ENCODE results near the gene HK1.

HK1 gene

DNA sequence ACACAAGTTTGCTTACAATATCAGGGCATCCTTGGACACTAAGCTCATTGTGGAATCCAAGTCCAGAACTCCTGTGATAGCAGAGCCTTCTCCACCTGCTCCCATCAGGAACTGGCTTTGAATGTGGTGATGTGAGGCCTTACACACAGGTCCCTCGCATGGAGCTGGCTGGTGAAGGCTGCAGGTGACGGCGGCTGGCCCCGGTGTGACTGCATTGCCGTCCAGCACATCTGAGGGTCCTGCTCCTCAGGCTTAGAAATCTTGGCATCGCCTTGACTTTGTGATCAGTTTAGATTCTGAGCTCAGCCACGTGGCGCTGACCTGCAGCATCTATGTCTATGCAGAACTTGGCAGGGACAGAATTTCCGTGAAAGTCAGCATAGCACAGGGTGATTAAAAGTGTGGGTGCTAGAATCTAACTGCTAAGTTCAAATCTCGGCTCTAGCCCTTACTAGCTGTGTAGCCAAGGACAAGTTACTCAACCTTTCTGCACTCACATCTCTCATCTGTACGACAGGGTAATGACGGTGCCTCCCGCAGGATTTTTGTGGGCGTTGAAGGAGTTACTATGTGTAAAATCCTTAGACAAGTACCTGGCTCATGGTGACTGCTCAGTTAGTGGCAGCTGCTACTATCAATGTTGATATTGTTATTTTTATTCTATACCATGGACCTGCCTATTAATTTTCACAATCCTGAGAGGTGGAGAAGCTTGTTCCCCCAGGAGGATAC is 31.5 kb upstream of the HK1 start:
- H4K20me1 ChIP-seq (ENCODE audit: insufficient read depth, low read length): no peaks in the 10 kb centered on the region
- H3K4me3 ChIP-seq (ENCODE audit: low read depth in 1 of 2, low read length in 2 of 2): no peak overlapping the region
- no peak overlapping the region for H2AFZ ChIP-seq (ENCODE audit: low read depth, low read length)
- H3K4me2 ChIP-seq (ENCODE audit: insufficient read depth, low read length): no peak overlapping the region
- no peaks in the 10 kb centered on the region for H3K36me3 ChIP-seq (ENCODE audit: insufficient read depth, low read length)
- no peak overlapping the region for H3K27ac ChIP-seq (ENCODE audit: low read length)
- no peaks in the 10 kb centered on the region for H3K79me2 ChIP-seq (ENCODE audit: insufficient read depth, low read length)
- ATAC-seq (ENCODE audit: insufficient read depth, low read depth) (no peak), DNase-seq (no peak)
- H3K9me3 ChIP-seq (ENCODE audit: insufficient read depth, low read length, severe bottlenecking): no peaks in the 10 kb centered on the region
- no peak overlapping the region for H3K9ac ChIP-seq (ENCODE audit: low read depth, low read length)
- H3K27me3 ChIP-seq (ENCODE audit: insufficient read depth, low read length, poor library complexity): no peaks in the 10 kb centered on the region
- no peaks in the 10 kb centered on the region for H3K4me1 ChIP-seq (ENCODE audit: insufficient read depth, low read length)
- TF ChIP-seq, protein P1, sequence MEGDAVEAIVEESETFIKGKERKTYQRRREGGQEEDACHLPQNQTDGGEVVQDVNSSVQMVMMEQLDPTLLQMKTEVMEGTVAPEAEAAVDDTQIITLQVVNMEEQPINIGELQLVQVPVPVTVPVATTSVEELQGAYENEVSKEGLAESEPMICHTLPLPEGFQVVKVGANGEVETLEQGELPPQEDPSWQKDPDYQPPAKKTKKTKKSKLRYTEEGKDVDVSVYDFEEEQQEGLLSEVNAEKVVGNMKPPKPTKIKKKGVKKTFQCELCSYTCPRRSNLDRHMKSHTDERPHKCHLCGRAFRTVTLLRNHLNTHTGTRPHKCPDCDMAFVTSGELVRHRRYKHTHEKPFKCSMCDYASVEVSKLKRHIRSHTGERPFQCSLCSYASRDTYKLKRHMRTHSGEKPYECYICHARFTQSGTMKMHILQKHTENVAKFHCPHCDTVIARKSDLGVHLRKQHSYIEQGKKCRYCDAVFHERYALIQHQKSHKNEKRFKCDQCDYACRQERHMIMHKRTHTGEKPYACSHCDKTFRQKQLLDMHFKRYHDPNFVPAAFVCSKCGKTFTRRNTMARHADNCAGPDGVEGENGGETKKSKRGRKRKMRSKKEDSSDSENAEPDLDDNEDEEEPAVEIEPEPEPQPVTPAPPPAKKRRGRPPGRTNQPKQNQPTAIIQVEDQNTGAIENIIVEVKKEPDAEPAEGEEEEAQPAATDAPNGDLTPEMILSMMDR (IDR thresholded peaks at IDR 0.05; ENCODE audit: borderline replicate concordance, extremely low read depth, low read length, poor library complexity, severe bottlenecking): no peak
- TF ChIP-seq EZH2 (IDR thresholded peaks at IDR 0.05; ENCODE audit: borderline replicate concordance, low read depth, low read length, severe bottlenecking): no peak

DNA sequence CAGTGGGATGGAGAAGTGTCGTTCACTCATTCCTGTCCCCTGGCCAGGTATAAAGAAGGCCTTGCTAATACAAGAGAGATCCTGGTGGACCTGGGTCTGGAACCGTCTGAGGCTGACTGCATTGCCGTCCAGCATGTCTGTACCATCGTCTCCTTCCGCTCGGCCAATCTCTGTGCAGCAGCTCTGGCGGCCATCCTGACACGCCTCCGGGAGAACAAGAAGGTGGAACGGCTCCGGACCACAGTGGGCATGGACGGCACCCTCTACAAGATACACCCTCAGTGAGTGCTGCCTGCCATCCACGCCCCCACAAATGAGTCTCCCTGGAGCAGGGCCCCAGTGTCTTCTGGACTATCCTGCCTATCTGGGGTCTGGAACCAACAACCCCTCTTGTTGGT is 31.0 kb upstream of the HK1 start:
- DNase-seq (no peak), ATAC-seq (ENCODE audit: insufficient read depth, low read depth) (no peak)
- H3K4me1 ChIP-seq (ENCODE audit: insufficient read depth, low read length): no peaks in the 10 kb centered on the region
- H3K4me3 ChIP-seq (ENCODE audit: low read depth in 1 of 2, low read length in 2 of 2): no peak overlapping the region
- no peak overlapping the region for H3K27ac ChIP-seq (ENCODE audit: low read length)
- H3K36me3 ChIP-seq (ENCODE audit: insufficient read depth, low read length): no peaks in the 10 kb centered on the region
- no peak overlapping the region for H2AFZ ChIP-seq (ENCODE audit: low read depth, low read length)
- no peak overlapping the region for H3K9ac ChIP-seq (ENCODE audit: low read depth, low read length)
- no peak for TF ChIP-seq EZH2 (IDR thresholded peaks at IDR 0.05; ENCODE audit: borderline replicate concordance, low read depth, low read length, severe bottlenecking)
- TF ChIP-seq, protein P1 (IDR thresholded peaks at IDR 0.05; ENCODE audit: borderline replicate concordance, extremely low read depth, low read length, poor library complexity, severe bottlenecking): no peak
- H3K79me2 ChIP-seq (ENCODE audit: insufficient read depth, low read length): no peaks in the 10 kb centered on the region
- H3K27me3 ChIP-seq (ENCODE audit: insufficient read depth, low read length, poor library complexity): no peaks in the 10 kb centered on the region
- no peak overlapping the region for H3K4me2 ChIP-seq (ENCODE audit: insufficient read depth, low read length)
- no peaks in the 10 kb centered on the region for H4K20me1 ChIP-seq (ENCODE audit: insufficient read depth, low read length)
- H3K9me3 ChIP-seq (ENCODE audit: insufficient read depth, low read length, severe bottlenecking): no peaks in the 10 kb centered on the region

DNA sequence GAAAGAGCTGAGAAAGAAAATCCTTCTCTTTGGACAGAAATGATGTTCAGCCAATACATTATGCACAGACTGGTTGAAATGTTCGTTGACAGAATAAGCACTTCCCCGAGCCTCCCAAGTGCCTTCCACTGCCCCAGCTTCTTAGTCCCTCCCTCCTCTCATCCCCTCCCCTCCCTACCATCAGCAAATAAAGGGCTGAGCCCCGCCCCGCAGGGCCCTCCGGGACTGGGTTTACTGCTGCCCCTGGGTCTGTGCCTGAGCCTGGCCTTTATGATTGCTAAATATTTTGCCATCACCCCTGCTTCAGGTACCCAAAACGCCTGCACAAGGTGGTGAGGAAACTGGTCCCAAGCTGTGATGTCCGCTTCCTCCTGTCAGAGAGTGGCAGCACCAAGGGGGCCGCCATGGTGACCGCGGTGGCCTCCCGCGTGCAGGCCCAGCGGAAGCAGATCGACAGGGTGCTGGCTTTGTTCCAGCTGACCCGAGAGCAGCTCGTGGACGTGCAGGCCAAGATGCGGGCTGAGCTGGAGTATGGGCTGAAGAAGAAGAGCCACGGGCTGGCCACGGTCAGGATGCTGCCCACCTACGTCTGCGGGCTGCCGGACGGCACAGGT is 30.1 kb upstream of the HK1 start:
- H2AFZ ChIP-seq (ENCODE audit: low read depth, low read length): no peak overlapping the region
- H3K9me3 ChIP-seq (ENCODE audit: insufficient read depth, low read length, severe bottlenecking): no peaks in the 10 kb centered on the region
- ATAC-seq (ENCODE audit: insufficient read depth, low read depth) (no peak), DNase-seq (no peak)
- no peaks in the 10 kb centered on the region for H4K20me1 ChIP-seq (ENCODE audit: insufficient read depth, low read length)
- H3K79me2 ChIP-seq (ENCODE audit: insufficient read depth, low read length): no peaks in the 10 kb centered on the region
- H3K4me3 ChIP-seq (ENCODE audit: low read depth in 1 of 2, low read length in 2 of 2): no peak overlapping the region
- H3K27me3 ChIP-seq (ENCODE audit: insufficient read depth, low read length, poor library complexity): no peaks in the 10 kb centered on the region
- H3K9ac ChIP-seq (ENCODE audit: low read depth, low read length): no peak overlapping the region
- no peaks in the 10 kb centered on the region for H3K36me3 ChIP-seq (ENCODE audit: insufficient read depth, low read length)
- TF ChIP-seq, protein P1 (IDR thresholded peaks at IDR 0.05; ENCODE audit: borderline replicate concordance, extremely low read depth, low read length, poor library complexity, severe bottlenecking): no peak
- TF ChIP-seq EZH2 (IDR thresholded peaks at IDR 0.05; ENCODE audit: borderline replicate concordance, low read depth, low read length, severe bottlenecking): no peak
- H3K4me2 ChIP-seq (ENCODE audit: insufficient read depth, low read length): no peak overlapping the region
- no peak overlapping the region for H3K27ac ChIP-seq (ENCODE audit: low read length)
- no peaks in the 10 kb centered on the region for H3K4me1 ChIP-seq (ENCODE audit: insufficient read depth, low read length)
